HG03575 (cell line): ENCODE measurements around the gene EPB41L5.
A peak's percentile ranks its signal among the peaks of the same experiment; 100 is the strongest.
"Not testable (repeated sequence)": the region's sequence is repeated elsewhere in the genome, so short reads cannot be mapped to it uniquely, and the experiment has no call there.

Source experiments
- ATAC-seq: cut with Tn5 transposase; IDR thresholded peaks from one replicate; pipeline ENCODE4 v1.9.1; 2021; ENCODE audit not compliant: unreplicated experiment, insufficient number of reproducible peaks, low FRiP score; ENCODE audit errors: extremely low read depth

EPB41L5 gene

GRCh38 chr2:120176526-120176925 lies 163.6 kb downstream of the EPB41L5 start:
- ATAC-seq: no peak

- peak; percentile 91 for ATAC-seq
Observed at GRCh38 chr2:120177001-120177621, 164.2 kb downstream of the EPB41L5 start.

GRCh38 chr2:120177973-120178372 lies 165.1 kb downstream of the EPB41L5 start:
- no peak for ATAC-seq

GRCh38 chr2:120179396-120179795 lies 166.5 kb downstream of the EPB41L5 start:
- ATAC-seq: no peak

- ATAC-seq: no peak
Observed at GRCh38 chr2:120180066-120180465, 167.2 kb downstream of the EPB41L5 start.

GRCh38 chr2:120182019-120182560 lies 169.2 kb downstream of the EPB41L5 start:
- ATAC-seq: no peak

- no peak for ATAC-seq
Observed at GRCh38 chr2:120189189-120189588, 176.3 kb downstream of the EPB41L5 start.

- ATAC-seq: no peak
Observed at GRCh38 chr2:120192280-120192679, 179.4 kb downstream of the EPB41L5 start.

GRCh38 chr2:120195553-120195952 lies 182.7 kb downstream of the EPB41L5 start:
- no peak for ATAC-seq

GRCh38 chr2:120199817-120200459 lies 187.1 kb downstream of the EPB41L5 start:
- not testable (repeated sequence) for ATAC-seq

- ATAC-seq: no peak
Observed at GRCh38 chr2:120203251-120204021, 190.6 kb downstream of the EPB41L5 start.

- no peak for ATAC-seq
Observed at GRCh38 chr2:120204022-120204405, 191.1 kb downstream of the EPB41L5 start.

GRCh38 chr2:120204417-120204816 lies 191.5 kb downstream of the EPB41L5 start:
- no peak for ATAC-seq

GRCh38 chr2:120204945-120205670 lies 192.2 kb downstream of the EPB41L5 start:
- ATAC-seq: no peak

GRCh38 chr2:120206022-120206581 lies 193.2 kb downstream of the EPB41L5 start:
- no peak for ATAC-seq

GRCh38 chr2:120208381-120209353 lies 195.8 kb downstream of the EPB41L5 start:
- no peak for ATAC-seq

GRCh38 chr2:120209427-120210269 lies 196.8 kb downstream of the EPB41L5 start:
- no peak for ATAC-seq
